Rectal smooth muscle tissue (tissue), 1 donor: Measurements from ENCODE around the gene RAD51B.

Experiments used
- H3K27ac ChIP-seq: one replicate; pipeline ENCODE4 v1.7.0; 2013; ENCODE audit warnings: low read depth, low read length, inconsistent platforms
- H3K27me3 ChIP-seq: one replicate; pipeline ENCODE4 v1.7.0; 2013; ENCODE audit warnings: low read length; ENCODE audit not compliant: control insufficient read depth, insufficient read depth
- H3K36me3 ChIP-seq: one replicate; pipeline ENCODE4 v1.7.0; 2013; ENCODE audit warnings: low read length; ENCODE audit not compliant: control insufficient read depth, insufficient read depth
- H3K4me1 ChIP-seq: one replicate; pipeline ENCODE4 v1.7.0; 2013; ENCODE audit warnings: low read length; ENCODE audit not compliant: control insufficient read depth, insufficient read depth
- H3K4me3 ChIP-seq: one replicate; pipeline ENCODE4 v1.7.0; 2013; ENCODE audit warnings: low read length
- H3K9ac ChIP-seq: one replicate; pipeline ENCODE4 v1.7.0; 2013; ENCODE audit warnings: low read length

RAD51B gene

GRCh38 chr14:68767248-68767645 is 947.7 kb downstream of the RAD51B start:
- Histone ChIP-seq H3K4me1 (no peaks in the 10 kb centered on the region), H3K36me3 (no peaks in the 10 kb centered on the region), H3K27ac (no peak overlapping the region), H3K4me3 (no peak overlapping the region), H3K9ac (no peak overlapping the region), H3K27me3 (no peaks in the 10 kb centered on the region)

GRCh38 chr14:68768316-68768715 is 948.7 kb downstream of the RAD51B start:
- Histone ChIP-seq H3K4me3 (no peak overlapping the region), H3K4me1 (no peaks in the 10 kb centered on the region), H3K36me3 (no peaks in the 10 kb centered on the region), H3K27me3 (no peaks in the 10 kb centered on the region), H3K9ac (no peak overlapping the region), H3K27ac (no peak overlapping the region)

GRCh38 chr14:68770051-68770450 is 950.5 kb downstream of the RAD51B start:
- H3K4me3 ChIP-seq = no peak overlapping the region
- H3K36me3 ChIP-seq = no peaks in the 10 kb centered on the region
- H3K4me1 ChIP-seq = no peaks in the 10 kb centered on the region
- H3K27me3 ChIP-seq = no peaks in the 10 kb centered on the region
- no peak overlapping the region for H3K27ac ChIP-seq
- H3K9ac ChIP-seq = no peak overlapping the region

- Histone ChIP-seq H3K4me1 (no peaks in the 10 kb centered on the region), H3K9ac (no peak overlapping the region), H3K36me3 (no peaks in the 10 kb centered on the region), H3K27ac (no peak overlapping the region), H3K27me3 (no peaks in the 10 kb centered on the region), H3K4me3 (no peak overlapping the region)
Measured at GRCh38 chr14:68770553-68771286, 951.1 kb downstream of the RAD51B start.

GRCh38 chr14:68771631-68772030 is 952.1 kb downstream of the RAD51B start:
- H3K36me3 ChIP-seq = no peaks in the 10 kb centered on the region
- H3K27me3 ChIP-seq = no peaks in the 10 kb centered on the region
- H3K4me3 ChIP-seq = no peak overlapping the region
- H3K27ac ChIP-seq = no peak overlapping the region
- no peaks in the 10 kb centered on the region for H3K4me1 ChIP-seq
- H3K9ac ChIP-seq = no peak overlapping the region

GRCh38 chr14:68772761-68773381 is 953.3 kb downstream of the RAD51B start:
- H3K9ac ChIP-seq = no peak overlapping the region
- H3K4me3 ChIP-seq = no peak overlapping the region
- no peaks in the 10 kb centered on the region for H3K27me3 ChIP-seq
- H3K36me3 ChIP-seq = no peaks in the 10 kb centered on the region
- no peak overlapping the region for H3K27ac ChIP-seq
- H3K4me1 ChIP-seq = no peaks in the 10 kb centered on the region

- Histone ChIP-seq H3K27me3 (no peaks in the 10 kb centered on the region), H3K36me3 (no peaks in the 10 kb centered on the region), H3K4me1 (peaks cover 10% of the 10 kb centered on the region), H3K9ac (no peak overlapping the region), H3K27ac (no peak overlapping the region), H3K4me3 (no peak overlapping the region)
Measured at GRCh38 chr14:68774771-68775613, 955.4 kb downstream of the RAD51B start.

- no peaks in the 10 kb centered on the region for H3K27me3 ChIP-seq
- no peak overlapping the region for H3K27ac ChIP-seq
- H3K4me3 ChIP-seq = no peak overlapping the region
- H3K36me3 ChIP-seq = no peaks in the 10 kb centered on the region
- peaks cover 17% of the 10 kb centered on the region for H3K4me1 ChIP-seq
- no peak overlapping the region for H3K9ac ChIP-seq
Measured at GRCh38 chr14:68775614-68776126, 956.1 kb downstream of the RAD51B start.

- H3K4me1 ChIP-seq = peaks cover 28% of the 10 kb centered on the region
- H3K27ac ChIP-seq = no peak overlapping the region
- no peak overlapping the region for H3K4me3 ChIP-seq
- no peaks in the 10 kb centered on the region for H3K27me3 ChIP-seq
- H3K9ac ChIP-seq = no peak overlapping the region
- no peaks in the 10 kb centered on the region for H3K36me3 ChIP-seq
Measured at GRCh38 chr14:68777644-68778043, 958.1 kb downstream of the RAD51B start.
